GM12801 (cell line): ENCODE data around the gene TNKS2.

ENCODE experiments used
- CTCF ChIP-seq: IDR thresholded peaks from one replicate; pipeline ENCODE4 v1.5.1; 2011; ENCODE audit warnings: control low read depth; ENCODE audit not compliant: insufficient read length; ENCODE audit errors: extremely low read depth

Gene TNKS2

GRCh38 chr10:91797874-91798648 is at the start of gene TNKS2:
TSS of gene TNKS2 (plus strand) at chr10:91798426. CDS start at chr10:91798691, 265 bp downstream.
- no peak for TF ChIP-seq CTCF

- TF ChIP-seq CTCF: no peak
Measured at GRCh38 chr10:91756286-91756685, 41.9 kb upstream of the TNKS2 start.

- no peak for TF ChIP-seq CTCF
Measured at GRCh38 chr10:91758303-91759146, 39.7 kb upstream of the TNKS2 start.

GRCh38 chr10:91759581-91759986 is 38.6 kb upstream of the TNKS2 start:
- no peak for TF ChIP-seq CTCF

- no peak for TF ChIP-seq CTCF
Measured at GRCh38 chr10:91761721-91762120, 36.5 kb upstream of the TNKS2 start.

GRCh38 chr10:91762878-91763277 is 35.3 kb upstream of the TNKS2 start:
- no peak for TF ChIP-seq CTCF

- no peak for TF ChIP-seq CTCF
Measured at GRCh38 chr10:91766676-91767075, 31.6 kb upstream of the TNKS2 start.
